ENCODE measurements around the gene TRAF7.

The TRAF7 gene

GRCh38 chr16:2216330-2216729 is 60.7 kb downstream of the TRAF7 start:
- DNase-seq (ENCODE audit: low read depth in 2 of 2), result no peak

GRCh38 chr16:2223221-2223941 is 67.8 kb downstream of the TRAF7 start, which contains the start of gene E4F1:
TSS of gene E4F1 (plus strand) at chr16:2223591. CDS start at chr16:2223614, 23 bp downstream.
- DNase-seq (ENCODE audit: low read depth in 2 of 2), result peak; percentile 96 to 99

DNA sequence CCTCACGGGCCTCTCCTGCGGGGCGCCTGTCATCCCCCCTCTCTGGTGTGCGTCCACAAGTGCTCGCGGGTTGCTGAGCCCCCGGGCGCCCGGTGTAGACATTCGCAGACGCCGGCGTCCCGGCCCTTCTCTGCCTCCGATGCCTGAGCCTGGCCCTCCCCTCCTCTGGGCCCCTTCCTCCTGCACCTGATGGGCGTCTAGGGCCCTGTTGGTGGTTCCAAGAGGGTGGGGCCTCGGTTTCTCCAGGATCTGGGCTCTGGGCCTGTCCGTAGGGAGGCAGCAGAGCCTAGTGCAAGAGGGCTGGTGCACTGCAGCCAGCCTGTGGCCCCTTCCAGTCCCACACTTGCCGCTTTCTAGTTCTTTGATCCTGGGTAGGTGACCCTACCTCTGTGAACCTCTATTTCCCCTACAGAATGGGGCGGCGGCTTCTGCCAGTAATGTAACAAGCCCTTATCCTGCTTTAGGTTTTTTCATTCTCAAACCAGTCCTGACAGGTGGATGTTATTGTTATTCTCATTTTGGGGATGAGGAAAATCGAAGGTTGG is 68.4 kb downstream of the TRAF7 start:
- no peak for DNase-seq (ENCODE audit: low read depth in 2 of 2)

DNA sequence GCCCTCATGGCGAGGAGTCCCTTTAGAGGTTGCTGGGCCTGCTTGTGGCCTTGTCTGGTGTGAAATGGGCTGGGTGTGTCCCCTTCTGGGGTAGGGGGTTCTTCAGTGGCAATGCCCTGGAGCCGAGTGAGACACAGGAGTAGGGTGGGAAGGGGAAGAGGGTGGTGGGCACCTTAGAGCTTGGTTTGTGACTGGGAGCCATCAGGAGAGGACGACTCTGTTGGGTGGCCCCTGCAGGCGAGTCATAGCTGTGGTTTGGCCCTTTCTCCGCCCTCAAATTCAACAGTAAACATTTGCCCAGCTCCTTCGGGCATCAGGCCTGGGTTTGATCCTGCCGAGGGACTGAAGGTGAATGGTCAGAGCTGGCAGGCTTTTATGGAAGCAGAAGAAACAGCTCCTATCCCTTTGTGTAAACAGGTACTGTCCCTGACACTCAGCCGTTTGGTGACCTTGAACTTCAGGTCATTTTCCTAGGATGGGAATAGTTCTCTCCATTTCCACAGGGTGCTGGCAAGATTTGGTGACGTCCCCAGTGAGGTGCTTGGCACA is 70.7 kb downstream of the TRAF7 start:
- DNase-seq (ENCODE audit: low read depth in 2 of 2), result no peak

DNA sequence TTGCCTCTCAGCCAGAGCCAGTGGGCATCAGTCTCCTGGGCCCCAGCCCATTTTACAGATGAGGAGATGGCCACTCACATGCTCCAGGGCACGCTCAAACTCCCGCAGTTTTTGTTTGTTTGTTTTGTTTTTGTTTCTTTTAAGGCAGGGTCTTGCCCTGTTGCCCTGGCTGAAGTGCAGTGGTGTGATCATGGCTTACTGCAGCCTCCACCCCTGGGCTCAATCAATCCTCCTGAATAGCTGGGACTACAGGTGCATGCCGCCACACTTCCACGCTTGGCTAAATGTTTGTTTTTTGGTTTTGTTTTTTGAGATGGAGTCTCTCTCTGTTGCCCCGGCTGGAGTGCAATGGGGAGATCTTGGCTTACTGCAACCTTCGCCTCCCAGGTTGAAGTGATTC is 71.3 kb downstream of the TRAF7 start:
- DNase-seq (ENCODE audit: low read depth in 2 of 2), result no peak

Data from activated CD8-positive, alpha-beta memory T cell treated with anti-CD3 and anti-CD28 coated beads for 4 hours (primary cell).